Left kidney (tissue), 2 donors: ENCODE measurements around the gene CERS6. TPM values are rescaled to one million over a fixed set of nuclear protein-coding genes. Genes with fewer than 3 reads are reported as not detected.

Experiments used
- DNase-seq: peaks from one replicate; pipeline ENCODE4 v3.0.0-alpha.2; 2013
- polyA plus RNA-seq: library from polyadenylated mRNA; unstranded; fragments of 120-200 nt; gene quantifications from one replicate; pipeline ENCODE4 v1.2.1, GENCODE V29; 2013; ENCODE audit not compliant: insufficient read length

Gene CERS6
- polyA plus RNA-seq, 1 donor = 51.1 TPM

DNA sequence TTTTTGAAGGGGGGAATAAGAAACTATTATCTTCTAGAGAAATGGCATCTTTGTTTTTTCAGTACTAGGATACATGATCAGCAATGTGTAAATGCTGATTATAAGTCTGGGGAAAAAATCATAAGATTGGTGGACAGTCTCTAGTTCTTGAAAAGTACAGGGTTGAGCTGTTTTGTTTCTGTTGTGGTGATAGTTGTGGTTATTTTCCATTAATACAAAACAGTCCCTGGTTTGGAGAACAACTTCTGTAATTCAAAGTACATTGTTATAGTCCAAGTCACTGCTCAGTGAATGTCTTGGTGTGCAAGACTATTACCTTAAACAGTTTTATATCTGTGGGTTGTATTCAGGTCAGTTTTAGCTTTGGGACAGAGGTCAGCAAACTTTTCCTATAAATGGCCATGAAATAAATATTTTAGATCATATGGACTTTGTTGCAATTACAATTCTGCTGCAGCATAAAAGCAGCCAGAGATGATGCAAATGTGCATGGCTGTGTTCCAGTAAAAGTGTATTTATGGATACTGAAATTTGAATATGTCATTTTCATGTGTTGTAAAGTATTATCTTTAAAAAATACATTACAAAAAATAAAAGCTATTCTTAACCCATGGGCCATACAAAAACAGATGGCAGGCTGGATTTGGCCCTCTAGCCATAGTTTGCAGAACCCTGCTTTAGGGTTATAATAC, 111.0 kb downstream of the CERS6 start:
- DNase-seq = no peak

DNA sequence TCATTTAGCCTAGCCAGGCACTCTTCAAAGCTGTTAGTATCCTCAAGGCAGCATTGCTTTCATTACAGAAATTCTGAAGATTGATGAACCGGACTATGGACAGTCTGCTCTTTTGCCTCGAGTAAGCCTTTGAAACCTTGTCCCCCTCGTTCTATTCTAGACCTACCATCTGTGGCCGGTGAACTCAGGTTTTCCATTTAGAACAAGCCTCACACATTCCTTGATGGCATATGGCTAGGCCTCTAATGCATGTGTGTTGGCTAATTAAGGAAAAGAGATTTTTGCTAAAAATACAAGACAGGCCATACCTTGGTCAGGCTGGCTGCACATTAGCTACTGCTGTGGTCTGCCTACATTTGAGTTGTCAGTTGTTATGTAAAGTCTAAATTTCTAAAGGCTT, 111.8 kb downstream of the CERS6 start:
- no peak for DNase-seq

DNA sequence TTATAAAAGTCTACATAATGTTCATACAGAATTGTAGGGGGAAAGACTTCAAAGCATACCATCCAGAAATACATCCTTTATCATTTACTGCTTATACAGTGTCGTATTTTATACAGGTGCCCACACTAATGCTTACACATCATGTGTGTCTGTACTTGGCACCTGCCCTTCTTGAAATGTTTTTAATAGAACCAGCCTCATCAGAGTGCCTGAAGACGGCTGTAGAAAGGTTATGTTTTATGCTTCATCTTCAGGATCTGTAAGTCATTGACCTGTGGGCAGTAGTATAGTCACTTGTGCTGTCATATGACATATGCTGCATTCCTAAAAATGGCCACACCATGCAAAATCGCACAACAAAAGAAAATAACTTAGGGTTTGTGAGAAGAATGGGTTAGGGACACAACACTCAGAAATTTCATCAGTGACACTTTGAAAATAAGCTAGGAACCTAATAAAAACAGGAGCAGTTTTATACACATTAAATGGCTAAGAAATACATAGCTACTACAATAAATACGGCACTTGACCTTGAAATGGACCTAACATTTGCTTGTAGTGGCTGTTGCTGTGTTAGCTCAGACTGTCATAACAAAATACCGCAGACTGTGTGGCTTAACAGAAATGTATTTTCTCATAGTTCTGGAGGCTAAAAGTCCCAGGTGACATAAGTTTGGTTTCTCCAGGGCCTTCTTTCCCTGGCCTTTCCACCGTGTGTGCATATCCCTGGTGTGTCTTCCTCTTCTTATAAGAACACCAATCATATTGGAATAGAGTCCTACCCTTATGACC, 112.6 kb downstream of the CERS6 start:
- DNase-seq = peak; percentile 29

- no peak for DNase-seq
Observed at GRCh38 chr2:168571061-168571460, 115.0 kb downstream of the CERS6 start.

GRCh38 chr2:168573128-168573903, 117.2 kb downstream of the CERS6 start:
- no peak for DNase-seq

- no peak for DNase-seq
Observed at GRCh38 chr2:168574856-168575630, 119.0 kb downstream of the CERS6 start.

- no peak for DNase-seq
Observed at GRCh38 chr2:168577885-168578284, 121.8 kb downstream of the CERS6 start.

GRCh38 chr2:168583064-168583709, 127.1 kb downstream of the CERS6 start:
- DNase-seq = no peak

- DNase-seq = no peak
Observed at GRCh38 chr2:168583710-168584521, 127.8 kb downstream of the CERS6 start.

DNA sequence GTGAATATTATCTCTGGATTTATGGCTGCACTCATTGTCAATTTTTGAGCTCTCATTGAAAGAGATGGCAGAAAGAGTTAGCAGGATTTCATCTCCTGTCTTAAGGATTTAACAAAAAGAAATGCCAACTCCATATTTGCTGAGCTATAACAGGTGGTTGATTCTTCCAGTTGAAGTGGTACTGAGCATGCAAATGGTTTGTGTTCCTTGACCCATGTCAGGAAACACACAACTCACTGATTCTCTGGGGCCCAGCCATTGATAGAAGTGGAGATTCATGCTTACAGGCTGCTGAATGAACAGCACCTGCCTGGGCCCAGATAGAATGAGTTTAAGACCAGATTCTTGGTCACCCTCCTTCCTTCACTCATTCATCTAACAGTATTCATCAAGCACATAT, 128.8 kb downstream of the CERS6 start:
- DNase-seq = no peak

DNA sequence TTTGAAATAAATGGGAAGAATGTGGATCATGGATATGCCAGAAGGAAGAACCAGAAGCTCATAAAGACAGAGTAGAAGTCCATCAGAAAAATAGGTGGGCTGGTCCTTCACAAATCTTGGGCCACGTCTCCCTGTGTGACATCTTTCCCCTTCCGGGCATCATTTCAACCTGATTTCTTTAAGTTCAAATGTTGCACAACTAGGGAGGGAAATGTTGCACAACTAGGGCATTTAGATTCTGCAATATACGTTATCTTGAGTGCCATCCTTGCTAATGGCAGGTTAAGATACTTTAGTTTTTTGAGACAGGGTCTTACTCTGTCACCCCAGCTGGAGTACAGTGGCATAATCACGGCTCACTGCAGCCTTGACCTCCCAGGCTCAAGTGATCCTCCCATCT, 129.6 kb downstream of the CERS6 start:
- no peak for DNase-seq

GRCh38 chr2:168587307-168587706, 131.2 kb downstream of the CERS6 start:
- DNase-seq = no peak

DNA sequence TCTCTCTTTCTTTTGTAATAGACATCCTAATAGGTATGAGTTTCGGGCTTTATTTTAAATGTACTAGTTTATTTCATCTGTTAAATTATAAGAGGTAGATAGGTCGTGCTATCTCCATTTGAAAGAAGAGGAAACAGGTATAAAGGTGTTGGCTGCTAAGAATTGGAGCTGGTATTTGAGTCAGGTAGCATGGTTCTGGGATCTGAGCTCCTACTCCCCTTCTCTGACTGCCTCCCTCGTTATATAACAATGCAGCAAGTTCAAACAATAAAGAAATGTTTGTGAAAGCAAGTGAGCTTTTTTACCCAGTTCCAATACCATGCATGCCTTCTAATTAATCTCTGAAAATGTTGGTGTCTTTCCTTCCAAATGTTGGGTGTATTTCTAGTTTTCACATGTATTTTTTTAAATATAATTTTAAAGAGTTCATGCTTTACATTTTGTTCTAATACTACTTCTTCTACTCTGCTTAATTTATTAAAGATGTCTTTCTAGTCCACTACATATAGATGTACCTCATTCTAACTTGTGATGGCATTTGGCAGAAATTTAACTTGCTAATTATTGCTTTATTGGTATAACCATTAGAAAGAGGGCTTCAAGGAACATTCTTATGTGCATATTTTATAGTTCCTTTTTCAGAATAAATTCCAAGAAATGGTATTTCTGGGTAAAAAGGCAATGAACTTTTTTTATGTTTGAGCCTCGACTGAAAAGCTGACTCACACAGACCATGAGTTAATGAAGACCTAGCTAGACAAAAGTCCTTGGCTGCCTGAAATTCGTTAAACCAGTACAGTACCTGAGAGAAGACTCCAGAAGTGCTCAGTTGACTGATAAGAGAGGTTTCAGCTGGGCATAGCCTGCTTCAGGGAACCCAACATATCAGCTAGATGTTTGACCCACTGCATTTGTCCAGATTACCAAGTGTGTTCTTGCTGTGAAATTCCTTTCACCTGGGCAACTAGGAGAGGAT, 133.5 kb downstream of the CERS6 start:
- no peak for DNase-seq

DNA sequence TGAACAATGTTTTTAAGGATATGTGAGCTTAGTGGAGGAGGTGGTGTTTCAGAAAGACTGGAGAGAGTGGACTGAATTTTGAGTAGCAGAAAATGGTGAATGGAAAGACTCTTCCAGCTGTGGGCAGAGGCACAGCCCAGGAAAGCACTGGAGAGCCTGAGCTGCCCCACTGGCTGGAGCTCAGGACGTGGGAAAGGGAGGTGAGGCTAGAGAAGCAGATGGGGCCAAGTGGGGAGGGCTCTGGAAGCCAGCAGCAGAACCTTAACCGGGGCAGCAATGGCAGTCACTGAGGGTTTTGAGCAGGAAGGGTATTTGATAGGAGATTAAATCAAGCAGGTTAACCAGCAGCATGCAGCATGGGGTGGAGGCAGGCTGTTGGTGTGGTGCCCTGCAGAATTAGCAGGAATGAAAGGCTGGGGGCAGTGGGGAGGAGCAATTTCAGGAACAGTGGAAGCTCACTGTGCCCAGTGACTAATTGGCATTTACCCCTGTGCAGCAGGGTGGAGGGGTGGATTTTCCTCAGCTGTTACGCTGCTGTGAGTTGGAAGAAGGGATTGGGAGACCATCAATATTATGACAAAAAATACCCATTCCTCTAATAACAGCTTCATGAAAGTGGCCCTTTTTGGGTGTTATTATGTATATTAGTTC, 136.2 kb downstream of the CERS6 start:
- no peak for DNase-seq

DNA sequence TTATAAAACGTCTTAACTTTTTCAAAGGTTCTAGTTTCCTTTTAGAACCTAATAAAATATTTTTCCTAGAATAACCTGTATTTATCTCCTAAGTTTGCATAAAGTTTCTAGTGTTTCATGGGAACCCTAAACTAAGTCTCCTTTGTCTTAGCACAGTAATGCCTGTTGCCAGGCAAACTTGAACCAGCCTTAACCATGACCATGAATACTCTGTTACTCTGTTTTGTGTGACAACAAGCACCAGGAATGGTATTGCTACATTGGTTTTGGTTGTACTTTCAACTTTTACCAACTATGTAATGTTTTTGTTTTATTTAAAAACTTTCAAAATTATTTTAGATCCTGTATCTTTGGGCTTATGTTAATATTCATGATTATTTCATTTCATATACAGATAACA, 137.6 kb downstream of the CERS6 start:
- no peak for DNase-seq

DNA sequence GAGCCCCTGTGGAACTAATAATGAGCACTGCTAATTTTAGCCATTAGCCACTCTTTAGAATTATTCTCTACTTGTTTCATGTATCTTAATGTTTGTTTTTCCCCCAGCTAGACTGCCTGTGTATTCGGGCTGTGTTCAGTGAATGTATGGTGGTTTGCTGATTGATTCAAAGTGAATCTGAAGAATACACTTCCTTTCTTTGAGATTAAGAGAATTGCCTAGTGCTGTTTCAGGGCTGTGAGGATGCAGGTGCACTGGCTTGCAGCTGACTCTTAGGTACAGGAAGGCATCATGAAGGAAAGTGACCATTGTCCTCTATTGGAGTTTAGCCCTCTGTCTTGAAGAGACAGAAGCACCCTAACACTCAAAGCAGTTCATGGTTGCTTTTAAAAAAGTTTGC, 138.7 kb downstream of the CERS6 start:
- DNase-seq = no peak

DNA sequence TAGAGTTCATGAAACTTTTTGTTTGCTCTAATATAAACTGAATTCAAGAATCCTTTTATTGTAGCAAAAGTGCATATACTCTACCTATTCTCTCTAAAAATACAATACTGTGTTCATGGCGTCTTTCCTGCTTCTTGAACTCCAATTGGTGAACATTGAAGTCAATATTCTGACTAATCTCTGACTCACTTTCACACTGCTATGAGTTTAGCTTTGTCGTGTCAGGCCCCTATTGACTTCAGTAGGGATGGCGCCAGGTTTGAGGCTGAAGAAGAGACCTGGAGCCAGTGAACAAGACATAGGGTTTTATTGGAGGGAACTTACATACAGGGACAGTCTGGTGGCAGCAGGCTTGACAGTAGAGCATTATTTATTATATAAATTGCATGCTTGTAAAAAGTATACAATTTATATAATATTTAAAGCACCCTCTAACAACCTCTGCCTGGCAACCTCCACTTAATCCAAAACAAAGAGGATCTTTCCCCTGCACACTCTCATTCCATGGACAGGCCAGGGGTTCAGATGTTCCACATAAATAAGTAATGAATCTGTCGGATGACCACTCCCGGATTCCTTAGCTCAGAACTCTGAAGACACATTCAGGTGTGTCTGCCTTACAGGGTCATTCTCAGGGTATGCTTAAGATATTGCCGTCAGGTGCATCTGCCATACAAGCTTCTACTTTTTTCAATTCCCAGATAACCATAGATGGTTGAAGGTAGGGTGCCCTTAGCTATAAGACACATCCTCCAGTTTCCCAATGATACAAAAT, 141.0 kb downstream of the CERS6 start:
- no peak for DNase-seq

- no peak for DNase-seq
Observed at GRCh38 chr2:168599738-168600137, 143.7 kb downstream of the CERS6 start.
